Measurements from ENCODE around the gene ACP3.

DNA sequence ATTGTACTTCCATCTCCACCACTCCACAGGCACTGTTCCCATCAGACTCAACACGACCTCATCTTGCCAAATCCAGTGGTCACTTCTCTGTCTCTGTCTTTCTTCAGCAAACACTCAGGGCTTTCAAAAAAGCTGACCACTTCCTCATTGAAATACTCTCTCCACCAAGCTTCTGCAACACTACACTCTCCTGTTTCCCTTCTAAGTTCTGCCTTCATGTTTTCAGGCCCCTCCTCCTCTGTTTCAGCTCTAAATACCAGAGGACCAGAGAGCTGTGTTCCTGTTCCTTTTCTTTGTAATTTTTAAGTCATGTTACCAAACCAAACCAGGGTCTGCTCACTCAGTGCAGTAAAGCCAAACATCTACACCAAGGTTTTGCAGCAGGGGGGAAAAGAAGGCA, 33.8 kb upstream of the ACP3 start:
- TF ChIP-seq CTCF (conservative IDR thresholded peaks at IDR 0.05; ENCODE audit: low read depth, low read length), result no peak
- no peak for TF ChIP-seq EZH2 (IDR thresholded peaks at IDR 0.05; ENCODE audit: borderline replicate concordance, low read depth, low read length, poor library complexity, severe bottlenecking)
